KBM-7 (cell line): ENCODE data around the gene BLOC1S1.

Experiments
- DNase-seq: peaks from one replicate; pipeline ENCODE4 v3.0.0-alpha.2; 2015
- in situ Hi-C: fragments of 300-500 bp; cut with MboI; formaldehyde crosslinking; loops from 2 replicates; pipeline ENCODE4 v1.14.3; 2020; ENCODE audit warnings: low sequenced_read_pairs, low pct_unique_long_range_greater_than_20kb, mixed read lengths

Gene BLOC1S1

DNA sequence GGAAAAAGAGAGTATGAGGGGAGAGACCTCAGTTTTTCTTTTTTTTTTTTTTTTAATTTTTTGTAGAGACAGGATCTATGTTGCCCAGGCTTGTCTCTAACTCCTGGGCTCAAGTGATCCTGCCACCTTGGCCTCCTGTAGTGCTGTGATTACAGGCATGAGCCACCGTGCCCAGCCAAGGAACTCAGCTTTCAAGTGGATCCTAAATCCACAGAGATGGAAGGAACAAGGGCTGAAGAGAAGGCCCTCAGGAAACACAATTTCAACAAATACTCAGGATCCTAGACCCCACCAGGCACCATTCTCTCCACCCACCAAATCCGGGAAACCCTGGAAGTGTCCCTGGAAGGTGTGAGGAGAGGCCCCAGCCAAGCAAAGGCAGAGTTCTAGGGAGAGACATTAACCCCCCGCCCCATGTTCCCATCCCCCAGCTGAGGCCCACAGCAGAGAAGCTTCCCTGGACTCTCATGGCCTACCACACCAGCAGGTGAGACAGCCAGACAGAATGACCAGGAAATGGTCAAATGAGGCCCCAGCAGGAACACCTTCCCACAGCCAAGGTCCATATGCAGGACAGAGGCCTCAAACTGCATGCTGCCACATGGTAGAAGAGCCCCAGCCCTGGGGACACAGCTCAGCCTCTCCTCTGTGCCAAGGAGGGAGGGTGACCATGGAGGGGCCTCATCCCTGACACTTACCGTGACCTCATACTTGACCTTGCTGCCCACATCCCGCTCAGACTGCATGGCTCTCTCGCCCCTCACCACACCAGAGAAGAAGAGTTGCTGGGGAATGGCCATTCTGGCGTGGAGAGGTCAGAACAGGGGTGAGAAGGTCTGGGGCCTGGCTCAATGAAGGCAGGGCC lies 22.3 kb upstream of the BLOC1S1 start:
- in situ Hi-C loops = no loop called here
- no peak for DNase-seq

GRCh38 chr12:55694188-55694515 lies 21.7 kb upstream of the BLOC1S1 start:
- in situ Hi-C loops = no loop called here
- DNase-seq = no peak

DNA sequence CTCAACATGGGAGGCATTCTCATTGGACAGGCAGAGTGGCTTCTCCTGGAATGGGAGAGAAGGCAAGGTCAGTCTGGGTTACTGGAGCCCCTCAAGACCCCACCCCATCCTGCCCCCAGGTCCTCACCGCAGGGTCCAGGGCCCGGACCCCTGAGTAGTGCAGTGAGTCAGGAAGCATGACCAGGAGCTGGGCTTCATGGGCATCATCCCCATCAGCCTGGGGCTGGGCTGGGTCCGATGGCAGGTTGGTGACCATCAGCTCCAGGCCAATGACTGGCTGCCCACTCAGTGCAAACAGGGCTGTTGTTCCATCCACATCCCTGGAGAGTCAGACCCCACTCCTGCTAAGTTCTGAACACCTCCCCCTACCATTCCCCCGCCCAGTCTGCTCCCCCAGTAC lies 21.2 kb upstream of the BLOC1S1 start:
- in situ Hi-C loops = no loop called here
- no peak for DNase-seq

DNA sequence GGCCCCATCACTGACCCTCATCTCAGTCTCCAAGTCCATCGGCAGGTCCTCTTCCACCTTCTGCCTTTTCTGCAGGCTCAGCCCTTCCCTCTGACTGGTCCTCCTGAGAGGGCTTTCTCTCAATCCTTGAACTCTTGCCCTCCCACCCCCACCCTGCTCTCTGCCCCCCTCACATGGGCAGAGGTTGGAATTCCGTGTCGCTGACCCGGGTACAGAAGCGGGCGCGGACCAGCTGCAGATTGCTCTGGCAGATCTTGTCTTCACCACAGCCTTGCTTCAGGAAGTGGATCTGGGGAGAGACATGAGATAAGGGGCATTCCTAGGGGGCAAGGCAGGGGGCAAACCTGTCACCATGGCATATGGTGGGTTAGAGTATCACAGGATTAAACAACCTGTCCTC lies 20.5 kb upstream of the BLOC1S1 start:
- no peak for DNase-seq
- in situ Hi-C loops = no loop called here

GRCh38 chr12:55696141-55696540 lies 19.7 kb upstream of the BLOC1S1 start:
- in situ Hi-C loops = no loop called here
- DNase-seq = no peak

GRCh38 chr12:55696796-55697462 lies 18.9 kb upstream of the BLOC1S1 start:
- in situ Hi-C loops = no loop called here
- no peak for DNase-seq

- DNase-seq = no peak
- in situ Hi-C loops = no loop called here
Measured at GRCh38 chr12:55697686-55698085, 18.2 kb upstream of the BLOC1S1 start.

GRCh38 chr12:55698241-55698955 lies 17.4 kb upstream of the BLOC1S1 start:
- in situ Hi-C loops = no loop called here
- DNase-seq = no peak

DNA sequence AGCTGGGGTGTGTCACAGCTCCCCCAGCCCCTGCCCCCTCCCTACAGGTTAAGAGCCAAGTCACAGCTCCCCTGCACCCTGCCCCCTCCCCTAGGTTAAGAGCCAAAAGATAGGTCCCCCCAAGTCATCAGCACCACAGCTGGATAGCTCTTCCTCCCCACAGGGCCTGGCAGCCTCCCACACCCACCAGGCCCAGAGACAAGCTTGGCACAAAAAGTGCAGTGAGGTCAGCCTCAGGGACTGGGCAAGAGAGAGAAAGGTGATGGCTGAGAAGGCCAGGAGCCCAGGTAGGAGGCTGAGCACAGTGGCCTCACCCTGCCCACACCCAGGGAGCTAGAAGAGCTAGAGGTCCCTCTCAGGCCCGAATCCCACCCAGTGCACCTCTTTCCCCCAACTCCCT lies 16.9 kb upstream of the BLOC1S1 start:
- no peak for DNase-seq
- in situ Hi-C loops = no loop called here

DNA sequence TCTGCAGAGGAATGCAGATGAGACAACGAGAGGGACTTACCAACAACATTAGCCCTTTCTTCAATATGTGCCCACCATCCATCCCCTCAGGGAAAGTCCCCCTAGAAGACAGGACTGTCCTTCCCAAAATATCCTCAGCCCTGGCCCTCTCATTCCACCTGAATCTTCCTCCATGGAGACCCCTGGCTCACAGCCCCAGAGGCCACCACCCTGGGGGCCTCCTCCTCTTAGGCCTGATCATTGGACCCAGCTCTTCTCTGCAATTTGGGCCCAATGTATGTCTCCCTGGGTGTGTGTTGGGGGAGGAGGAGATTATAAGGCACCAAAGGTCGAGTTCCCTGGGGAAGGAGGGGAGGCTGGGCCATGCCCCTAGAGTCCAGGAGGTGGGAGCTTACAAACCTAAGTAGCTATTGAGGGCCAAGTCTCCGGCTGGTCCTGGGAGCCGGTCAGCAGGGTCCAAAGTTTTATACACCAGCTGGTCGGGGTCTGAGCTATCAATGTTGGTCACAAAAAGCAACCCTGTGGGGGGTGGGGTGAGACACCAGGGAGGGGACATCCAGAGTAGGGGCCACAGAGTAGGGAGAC lies 16.3 kb upstream of the BLOC1S1 start:
- in situ Hi-C loops = no loop called here
- no peak for DNase-seq

GRCh38 chr12:55700255-55701018 lies 15.4 kb upstream of the BLOC1S1 start:
- DNase-seq = no peak
- in situ Hi-C loops = no loop called here

DNA sequence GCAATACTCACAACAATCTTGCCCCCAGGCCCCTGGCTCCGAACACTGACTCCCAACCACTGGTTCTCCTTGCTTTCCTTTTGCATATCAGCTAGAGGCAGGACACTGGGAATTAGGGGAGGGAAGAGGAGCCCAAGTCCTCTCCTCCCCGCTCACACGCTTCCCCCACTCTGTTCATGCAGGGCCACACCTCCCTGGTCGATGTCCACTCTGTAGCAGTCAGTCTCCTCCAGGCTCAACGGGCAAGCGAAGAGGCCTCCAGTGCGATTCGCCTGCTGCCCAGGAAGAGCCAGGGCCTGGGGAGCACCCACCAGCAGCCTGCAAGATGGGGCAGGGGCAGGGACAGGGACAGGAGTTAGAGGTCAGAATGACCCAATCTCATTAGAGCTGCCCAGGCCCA lies 13.0 kb upstream of the BLOC1S1 start:
- DNase-seq = no peak
- in situ Hi-C loops = no loop called here

GRCh38 chr12:55703288-55703687 lies 12.6 kb upstream of the BLOC1S1 start:
- in situ Hi-C loops = no loop called here

DNA sequence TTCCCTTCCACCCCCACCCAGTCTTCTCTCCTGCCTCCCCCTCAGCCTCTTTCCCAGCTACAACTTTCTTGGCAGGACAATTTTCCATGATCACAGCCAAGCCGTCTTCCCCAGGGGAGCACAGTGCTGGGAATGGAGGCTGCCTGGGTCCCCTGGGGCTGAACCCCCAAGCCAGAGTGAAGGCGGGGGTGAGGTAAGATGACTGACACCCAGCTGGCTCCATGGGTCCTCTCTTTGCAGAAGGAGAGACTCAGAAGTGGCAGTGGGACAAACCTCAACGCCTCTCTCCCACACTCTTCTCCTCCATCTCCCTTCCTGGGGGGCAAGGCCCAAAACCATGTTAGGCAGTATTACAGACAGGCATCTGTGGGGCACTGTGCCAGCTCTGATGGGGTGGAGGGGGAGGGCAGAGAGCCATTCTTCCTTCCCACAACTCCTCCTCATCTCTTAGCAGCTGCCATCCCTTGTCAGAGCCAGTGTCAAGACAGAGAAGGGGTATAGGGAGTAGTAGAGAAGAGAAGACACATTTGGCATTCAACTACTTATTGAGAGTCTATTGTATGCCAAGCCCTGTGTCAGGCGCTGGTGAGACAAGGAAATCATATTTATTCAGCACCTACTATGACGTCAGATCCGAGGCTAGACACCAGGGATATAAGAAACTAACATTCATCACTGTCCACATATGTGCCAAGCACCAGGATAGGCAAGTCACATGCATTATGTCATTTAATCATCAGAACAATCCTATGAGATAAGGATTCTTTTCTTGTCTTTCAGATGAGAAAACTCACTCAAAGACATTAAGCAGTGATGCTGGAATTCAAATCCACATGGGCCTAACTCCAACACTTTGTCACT lies 11.7 kb upstream of the BLOC1S1 start:
- no peak for DNase-seq
- in situ Hi-C loops = no loop called here

More at GRCh38 chr12:55703288-55703687, 12.6 kb upstream of the BLOC1S1 start:
- DNase-seq = no peak

DNA sequence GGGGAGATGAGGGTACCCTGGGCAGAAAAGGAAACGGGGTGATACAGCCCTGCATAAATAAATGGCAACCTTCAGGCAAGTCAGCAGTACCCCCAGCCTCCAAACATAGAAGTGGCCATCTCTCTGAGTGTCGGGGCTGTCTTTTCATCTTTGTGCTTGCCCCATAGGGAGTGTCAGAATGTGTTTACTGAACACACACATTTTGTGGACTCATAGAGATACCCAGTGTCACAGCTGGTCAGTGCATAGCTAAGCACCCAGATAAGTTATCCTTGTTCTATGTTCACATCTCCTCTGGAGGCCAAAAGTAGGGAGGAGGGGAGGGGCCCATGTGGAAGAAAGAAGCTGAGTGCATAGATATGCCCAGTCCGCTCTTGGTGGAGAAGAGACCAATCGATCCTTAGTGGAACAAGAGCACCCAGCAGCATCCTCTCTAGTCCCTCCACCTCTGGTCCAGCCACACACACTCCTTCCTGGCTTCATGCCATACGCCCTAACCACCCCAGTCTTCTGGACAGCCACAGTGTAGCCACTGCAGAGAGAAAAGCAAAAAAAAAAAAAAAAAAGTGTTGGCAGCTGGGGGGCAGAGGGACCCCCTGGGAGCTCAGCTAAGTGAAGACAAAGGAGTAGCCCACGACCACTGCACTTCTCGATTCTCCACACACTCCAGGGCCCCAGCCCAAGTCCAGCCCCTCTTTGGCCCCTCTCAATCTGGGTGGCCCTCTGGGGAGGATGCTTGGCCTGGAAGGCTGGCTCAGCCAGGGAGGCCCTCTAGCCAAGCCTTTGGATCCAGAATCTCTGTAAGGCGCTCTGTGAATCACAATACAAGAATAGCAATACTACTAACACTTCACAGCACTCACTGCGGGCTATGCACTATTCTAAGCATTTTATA lies 10.8 kb upstream of the BLOC1S1 start:
- in situ Hi-C loops = no loop called here
- DNase-seq = no peak

DNA sequence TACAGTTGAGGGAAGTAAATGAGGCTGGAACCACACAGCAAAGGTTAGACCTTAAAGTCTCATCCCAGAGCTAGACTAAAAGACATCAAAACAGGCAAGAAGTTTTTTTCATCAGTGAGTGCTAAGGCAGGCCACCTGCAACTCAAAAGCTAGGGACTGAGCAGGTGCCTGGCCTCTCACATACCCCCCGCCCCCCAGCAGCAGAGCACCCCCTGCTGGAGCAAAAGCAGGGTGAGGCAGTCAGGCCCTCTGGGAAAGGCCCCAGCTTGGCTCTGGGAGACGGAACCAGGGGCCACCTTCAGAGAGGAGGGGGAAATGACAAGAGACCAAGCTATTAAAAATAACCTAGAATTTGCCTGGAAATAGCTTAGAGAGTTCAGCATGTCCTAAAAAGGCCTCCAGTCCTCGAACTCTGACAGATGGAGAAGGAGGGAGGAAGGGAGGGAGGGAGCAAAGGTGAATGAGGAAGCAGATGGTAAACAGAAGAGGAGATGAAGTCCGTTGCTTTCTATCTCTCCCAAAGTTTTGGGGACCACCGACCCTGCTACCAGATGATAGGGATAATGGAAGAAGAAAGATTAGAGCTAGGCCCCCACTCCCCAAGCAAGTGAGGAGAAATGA lies 10.0 kb upstream of the BLOC1S1 start:
- in situ Hi-C loops = no loop called here
- DNase-seq = peak; percentile 55
